ENCODE measurements around the gene FMNL2. TPM values are rescaled to one million over a fixed set of nuclear protein-coding genes. Genes with fewer than 3 reads are reported as not detected.

The FMNL2 gene
- total RNA-seq, 1 experiment from 2014 or later = 33.6 TPM

DNA sequence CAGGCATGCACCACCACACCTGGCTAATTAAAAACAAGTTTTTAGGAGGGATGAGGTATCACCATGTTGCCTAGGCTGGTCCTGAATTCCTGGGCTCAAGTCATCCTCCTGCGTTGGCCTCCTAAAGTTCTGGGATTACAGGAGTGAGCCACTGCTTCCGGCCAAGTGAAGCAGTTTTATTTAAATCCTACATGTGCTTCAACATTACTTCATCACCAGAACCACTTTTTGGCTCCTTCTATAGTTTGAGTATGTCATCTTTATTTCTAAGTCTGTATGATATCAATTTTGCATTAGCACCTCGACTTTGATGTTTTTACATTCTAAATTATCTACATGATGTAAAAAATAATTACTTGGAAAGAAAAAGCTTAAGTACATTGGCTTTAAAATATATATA, 144.3 kb downstream of the FMNL2 start:
- no peak overlapping the region for H3K4ac ChIP-seq (ENCODE audit: low read depth, low read length)
- H2AFZ ChIP-seq (ENCODE audit: low read length) = no peak overlapping the region
- no peak overlapping the region for H4K5ac ChIP-seq (ENCODE audit: insufficient read length, low read depth, low read length)
- no peak overlapping the region for H3K56ac ChIP-seq (ENCODE audit: insufficient read length, low read depth, low read length)
- no peaks in the 10 kb centered on the region; the same call in 1 of the 2 replicates for H3K4me1 ChIP-seq (ENCODE audit: insufficient read depth, low read length)
- no peak overlapping the region for H3K4me2 ChIP-seq (ENCODE audit: insufficient read depth, insufficient read length, low read length)
- H2BK15ac ChIP-seq (ENCODE audit: low read depth, low read length) = no peak overlapping the region
- Mint-ChIP-seq H3K27me3 (ENCODE audit: low read depth) (no peaks in the 10 kb centered on the region), H3K9me3 (no peaks in the 10 kb centered on the region), H3K27ac (0 out of 7 replicates have a peak overlapping the region, but pooled peaks of 1 of the 3 experiments have one; percentile 28), H3K36me3 (ENCODE audit: insufficient read depth in 1 of 3, low read depth in 3 of 3) (no peaks in the 10 kb centered on the region), H3K4me3 (no peak overlapping the region), H3K4me1 (peaks cover 16 to 17% of the 10 kb centered on the region in 2 experiments)
- H3K9ac ChIP-seq (ENCODE audit: extremely low read depth, insufficient read length, low read length) = no peak overlapping the region
- H3K79me1 ChIP-seq (ENCODE audit: insufficient read depth, low read depth, low read length, poor library complexity, severe bottlenecking) = no peaks in the 10 kb centered on the region
- H3K9me3 ChIP-seq (ENCODE audit: control insufficient read depth, low read depth, low read length) = no peaks in the 10 kb centered on the region
- TF ChIP-seq, protein P1, sequence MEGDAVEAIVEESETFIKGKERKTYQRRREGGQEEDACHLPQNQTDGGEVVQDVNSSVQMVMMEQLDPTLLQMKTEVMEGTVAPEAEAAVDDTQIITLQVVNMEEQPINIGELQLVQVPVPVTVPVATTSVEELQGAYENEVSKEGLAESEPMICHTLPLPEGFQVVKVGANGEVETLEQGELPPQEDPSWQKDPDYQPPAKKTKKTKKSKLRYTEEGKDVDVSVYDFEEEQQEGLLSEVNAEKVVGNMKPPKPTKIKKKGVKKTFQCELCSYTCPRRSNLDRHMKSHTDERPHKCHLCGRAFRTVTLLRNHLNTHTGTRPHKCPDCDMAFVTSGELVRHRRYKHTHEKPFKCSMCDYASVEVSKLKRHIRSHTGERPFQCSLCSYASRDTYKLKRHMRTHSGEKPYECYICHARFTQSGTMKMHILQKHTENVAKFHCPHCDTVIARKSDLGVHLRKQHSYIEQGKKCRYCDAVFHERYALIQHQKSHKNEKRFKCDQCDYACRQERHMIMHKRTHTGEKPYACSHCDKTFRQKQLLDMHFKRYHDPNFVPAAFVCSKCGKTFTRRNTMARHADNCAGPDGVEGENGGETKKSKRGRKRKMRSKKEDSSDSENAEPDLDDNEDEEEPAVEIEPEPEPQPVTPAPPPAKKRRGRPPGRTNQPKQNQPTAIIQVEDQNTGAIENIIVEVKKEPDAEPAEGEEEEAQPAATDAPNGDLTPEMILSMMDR (conservative IDR thresholded peaks at IDR 0.05) = no peak
- no peak overlapping the region for H2AK5ac ChIP-seq (ENCODE audit: insufficient read length, low read length)
- no peaks in the 10 kb centered on the region for H3K27me3 ChIP-seq (ENCODE audit: insufficient read depth, low read length)
- no peak overlapping the region for H4K8ac ChIP-seq (replicated peaks; ENCODE audit: insufficient read length, low read depth, low read length)
- no peak overlapping the region for H3K23ac ChIP-seq (ENCODE audit: insufficient read length, low read depth, low read length)
- no CpG with 5 or more reads among the region's 3 CpGs for WGBS (ENCODE audit: extremely low coverage, insufficient read length, low lambda C conversion rate)
- H3T11ph ChIP-seq (ENCODE audit: low read length) = no peak overlapping the region
- no peak overlapping the region for H3K27ac ChIP-seq (ENCODE audit: insufficient read length, low read depth, low read length)
- no peaks in the 10 kb centered on the region for H3K23me2 ChIP-seq (ENCODE audit: insufficient read length, low read depth, low read length, poor library complexity, severe bottlenecking)
- no peak overlapping the region for H3K18ac ChIP-seq (ENCODE audit: insufficient read length, low read depth, low read length)
- no peak overlapping the region for H3K14ac ChIP-seq (ENCODE audit: insufficient read depth, low read length)
- H2BK12ac ChIP-seq (ENCODE audit: insufficient read length, low read depth, low read length) = no peak overlapping the region
- no peak overlapping the region for H2BK120ac ChIP-seq (ENCODE audit: low read depth, low read length, poor library complexity, severe bottlenecking)
- H4K91ac ChIP-seq (ENCODE audit: insufficient read length, low read depth, low read length) = no peak overlapping the region
- H4K20me1 ChIP-seq (ENCODE audit: control insufficient read depth, insufficient read depth, insufficient read length) = no peaks in the 10 kb centered on the region
- no peak overlapping the region for H2BK20ac ChIP-seq (ENCODE audit: low read depth, low read length, poor library complexity, severe bottlenecking)
- H2BK5ac ChIP-seq (ENCODE audit: insufficient read length, low read length) = no peak overlapping the region
- peaks cover 6% of the 10 kb centered on the region; the same call in 1 of the 2 replicates for H3K79me2 ChIP-seq (ENCODE audit: insufficient read depth, low read length)
- no peak for DNase-seq

Data from H9 (cell line).